Hepatocyte (in vitro differentiated cells): Measurements from ENCODE around the gene LCORL.

ENCODE experiments used
- EZH2 ChIP-seq: fragments of 200-600 bp; sonication (generic); IDR thresholded peaks from 2 replicates; pipeline ENCODE4 v1.6.1; 2016; ENCODE audit warnings: antibody characterized with exemption, mild to moderate bottlenecking, borderline replicate concordance
- EZH2phosphoT487 ChIP-seq: fragments of 200-600 bp; sonication (generic); IDR thresholded peaks from one replicate; pipeline ENCODE4 v1.6.1; 2018; ENCODE audit warnings: antibody characterized with exemption, mild to moderate bottlenecking, low read depth, moderate library complexity; ENCODE audit not compliant: unreplicated experiment, severe bottlenecking
- TF ChIP-seq, protein P1 (sequence below): fragments of 200-600 bp; sonication (generic); IDR thresholded peaks from 2 replicates; pipeline ENCODE4 v1.5.1; 2016; ENCODE audit warnings: antibody characterized with exemption, mild to moderate bottlenecking; ENCODE audit not compliant: poor library complexity

DNA sequence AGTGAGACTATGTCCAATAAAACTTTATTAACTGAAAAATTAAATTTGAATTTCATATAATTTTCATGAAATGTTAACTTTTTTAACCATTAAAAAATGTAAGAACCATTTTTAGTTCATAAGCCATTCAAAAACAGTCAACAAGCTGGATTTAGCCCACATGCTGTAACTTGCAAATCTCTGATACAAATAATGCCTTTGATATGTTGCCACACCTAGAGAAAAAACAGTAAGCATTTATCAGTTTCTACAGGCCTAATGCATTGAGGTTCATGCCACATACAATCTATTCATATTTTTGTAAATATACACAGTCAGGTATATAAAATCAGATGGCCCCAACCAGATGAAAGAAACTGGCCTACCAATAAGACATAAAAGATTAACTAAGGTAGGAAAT is 52.8 kb downstream of the LCORL start:
- TF ChIP-seq, protein P1, sequence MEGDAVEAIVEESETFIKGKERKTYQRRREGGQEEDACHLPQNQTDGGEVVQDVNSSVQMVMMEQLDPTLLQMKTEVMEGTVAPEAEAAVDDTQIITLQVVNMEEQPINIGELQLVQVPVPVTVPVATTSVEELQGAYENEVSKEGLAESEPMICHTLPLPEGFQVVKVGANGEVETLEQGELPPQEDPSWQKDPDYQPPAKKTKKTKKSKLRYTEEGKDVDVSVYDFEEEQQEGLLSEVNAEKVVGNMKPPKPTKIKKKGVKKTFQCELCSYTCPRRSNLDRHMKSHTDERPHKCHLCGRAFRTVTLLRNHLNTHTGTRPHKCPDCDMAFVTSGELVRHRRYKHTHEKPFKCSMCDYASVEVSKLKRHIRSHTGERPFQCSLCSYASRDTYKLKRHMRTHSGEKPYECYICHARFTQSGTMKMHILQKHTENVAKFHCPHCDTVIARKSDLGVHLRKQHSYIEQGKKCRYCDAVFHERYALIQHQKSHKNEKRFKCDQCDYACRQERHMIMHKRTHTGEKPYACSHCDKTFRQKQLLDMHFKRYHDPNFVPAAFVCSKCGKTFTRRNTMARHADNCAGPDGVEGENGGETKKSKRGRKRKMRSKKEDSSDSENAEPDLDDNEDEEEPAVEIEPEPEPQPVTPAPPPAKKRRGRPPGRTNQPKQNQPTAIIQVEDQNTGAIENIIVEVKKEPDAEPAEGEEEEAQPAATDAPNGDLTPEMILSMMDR = no peak
- no peak for TF ChIP-seq EZH2phosphoT487
- no peak for TF ChIP-seq EZH2
